GM21723 (cell line): Measurements from ENCODE around the gene FKBP8.

Source experiments
- ATAC-seq: cut with Tn5 transposase; IDR thresholded peaks from one replicate; pipeline ENCODE4 v1.9.1; 2021; ENCODE audit warnings: mild to moderate bottlenecking, moderate library complexity; ENCODE audit not compliant: unreplicated experiment

FKBP8 gene

DNA sequence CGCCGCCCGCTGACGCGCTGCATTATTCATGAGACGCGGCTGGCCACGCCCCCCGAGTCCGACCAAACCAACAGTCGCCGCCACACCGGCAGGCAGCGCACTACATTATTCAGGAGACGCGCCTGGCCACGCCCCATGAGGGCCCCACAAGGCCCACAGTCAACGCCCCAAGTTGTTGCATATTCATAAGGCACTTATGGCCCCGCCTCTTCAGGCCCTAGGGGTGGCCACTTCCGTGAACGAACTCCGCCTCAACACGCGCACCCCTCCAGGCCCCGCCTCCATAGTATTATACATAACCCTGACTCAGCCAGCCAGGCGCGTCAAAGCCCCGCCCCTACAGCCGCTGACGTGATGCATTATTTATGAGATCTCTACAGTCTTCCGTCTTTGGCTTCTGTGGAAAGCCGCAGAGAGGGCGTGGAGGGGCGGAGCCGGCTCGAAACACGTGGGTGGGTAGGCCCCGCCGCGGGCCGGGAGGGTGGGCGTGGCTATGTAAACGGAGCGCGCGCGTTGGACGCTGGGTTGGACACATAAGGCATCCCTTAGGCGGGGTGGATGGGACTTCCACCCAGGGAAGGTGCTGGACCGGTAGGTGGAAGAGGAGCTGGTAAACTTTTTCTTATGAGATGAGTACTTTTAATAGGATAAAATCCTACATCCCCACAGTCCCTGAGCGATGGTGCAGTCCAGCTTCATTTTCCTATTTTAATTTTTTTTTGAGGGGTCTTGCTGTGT, 21.1 kb downstream of the FKBP8 start:
- ATAC-seq: peak; percentile 86

DNA sequence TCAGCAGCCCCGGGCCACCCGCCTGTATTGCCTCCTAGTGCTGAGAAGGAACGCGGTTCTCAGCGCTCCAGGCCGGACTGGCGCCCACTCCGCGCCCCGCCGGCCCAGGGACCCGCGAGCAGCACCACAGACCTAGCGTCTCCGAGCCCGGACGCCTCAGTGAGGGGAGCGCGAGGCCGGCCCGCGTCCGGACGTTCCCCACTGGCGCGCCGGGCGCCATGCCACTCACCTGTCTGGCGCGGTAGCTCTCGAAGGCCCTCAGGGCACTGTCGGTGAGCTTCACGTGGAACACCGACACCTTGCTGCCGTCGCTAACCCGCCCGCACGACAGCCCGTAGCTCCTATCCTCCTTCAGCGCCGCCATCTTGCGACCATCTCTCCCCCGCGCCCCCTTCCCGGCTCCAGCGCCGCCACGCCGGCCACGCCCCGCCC, 21.7 kb downstream of the FKBP8 start, which contains the start of gene ELL:
ELL (minus strand) TSS at position 379 of the 432 bp plus-strand sequence; CDS start at position 364, 15 bp downstream.
- ATAC-seq: peak; percentile 3

GRCh38 chr19:18520848-18521691, 22.3 kb downstream of the FKBP8 start:
- ATAC-seq: no peak

DNA sequence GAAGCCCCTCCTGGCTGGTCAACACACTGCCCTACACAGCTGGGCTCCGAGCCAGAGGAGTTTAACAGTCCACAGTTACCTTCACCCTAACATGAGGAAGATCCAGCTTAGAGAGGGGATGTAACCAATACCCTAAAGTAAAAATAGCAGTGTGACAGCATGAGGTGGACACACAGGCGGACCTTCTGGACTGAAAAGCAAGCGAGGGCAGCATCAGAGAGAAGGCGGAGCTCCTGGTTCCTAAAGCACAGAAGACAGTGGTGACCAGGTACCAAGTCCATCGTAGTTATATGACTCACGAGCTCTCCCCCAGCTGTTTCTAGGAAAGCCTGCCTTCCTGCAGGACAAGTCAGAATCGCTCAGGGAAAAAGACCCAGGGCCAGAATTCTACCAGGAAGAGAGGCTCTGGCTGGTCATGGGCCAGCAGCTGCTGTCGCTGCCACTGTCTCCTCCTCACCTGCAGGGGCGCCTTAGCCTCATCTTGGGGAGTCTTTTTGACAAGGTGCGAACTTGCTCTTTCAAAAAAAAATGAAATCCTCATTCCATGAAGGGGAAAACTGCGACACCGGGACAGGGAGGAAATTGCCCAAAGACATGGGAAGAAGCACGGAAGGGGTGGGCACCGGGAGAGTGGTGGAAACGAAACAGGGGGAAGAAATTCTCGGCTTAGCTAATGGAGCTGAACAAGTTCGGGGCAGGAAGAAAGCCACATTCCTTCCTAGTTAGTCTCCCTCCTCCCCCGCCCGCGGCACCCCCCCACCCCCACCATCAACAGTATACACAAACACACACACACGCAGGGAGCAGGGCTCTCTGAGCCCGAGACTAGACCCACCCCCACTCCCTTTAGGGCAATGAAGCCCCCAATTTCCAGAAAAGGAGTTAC, 23.2 kb downstream of the FKBP8 start:
- ATAC-seq: no peak

- no peak for ATAC-seq
Observed at GRCh38 chr19:18518639-18519038, 24.7 kb downstream of the FKBP8 start.

DNA sequence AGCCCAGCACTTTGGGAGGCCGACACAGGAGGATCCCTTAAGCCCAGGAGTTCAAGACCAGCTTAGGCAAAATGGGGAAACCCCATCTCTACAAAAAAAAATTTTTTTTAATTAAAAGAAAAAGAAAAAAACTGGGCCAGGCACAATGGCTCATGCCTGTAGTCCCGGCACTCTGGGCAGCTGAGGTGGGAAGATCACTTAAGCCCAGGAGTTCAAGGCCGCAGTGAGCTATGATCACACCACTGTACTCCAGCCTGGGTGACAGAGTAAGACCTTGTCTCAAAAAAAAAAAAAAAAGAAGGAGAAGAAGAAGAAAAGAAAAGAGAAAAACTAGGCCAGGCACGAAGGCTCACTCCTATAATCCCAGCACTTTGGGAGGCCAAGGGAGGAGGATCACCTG, 25.8 kb downstream of the FKBP8 start:
- no peak for ATAC-seq

DNA sequence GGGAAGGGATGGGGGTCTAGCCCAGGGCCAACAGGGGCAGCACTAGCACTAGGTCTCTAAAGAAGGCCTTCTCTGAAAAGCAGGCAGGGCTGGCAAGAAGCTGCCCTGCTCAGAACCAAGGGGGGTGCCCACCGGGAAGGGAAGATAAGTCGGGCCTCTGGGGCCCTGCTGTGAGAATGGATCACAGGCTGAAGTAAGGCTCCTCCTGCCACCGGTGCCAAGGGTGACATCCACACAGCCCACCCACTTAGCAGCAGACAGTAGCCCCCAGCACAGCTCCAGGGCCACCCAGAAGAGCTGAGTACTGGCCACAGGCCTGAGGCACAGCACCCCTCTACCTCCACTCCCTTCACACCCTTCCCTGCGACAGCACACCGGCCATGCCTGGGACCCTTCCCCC, 27.4 kb downstream of the FKBP8 start:
- ATAC-seq: no peak

- ATAC-seq: no peak
Observed at GRCh38 chr19:18514800-18515682, 28.3 kb downstream of the FKBP8 start.

- no peak for ATAC-seq
Observed at GRCh38 chr19:18513868-18514267, 29.5 kb downstream of the FKBP8 start.

DNA sequence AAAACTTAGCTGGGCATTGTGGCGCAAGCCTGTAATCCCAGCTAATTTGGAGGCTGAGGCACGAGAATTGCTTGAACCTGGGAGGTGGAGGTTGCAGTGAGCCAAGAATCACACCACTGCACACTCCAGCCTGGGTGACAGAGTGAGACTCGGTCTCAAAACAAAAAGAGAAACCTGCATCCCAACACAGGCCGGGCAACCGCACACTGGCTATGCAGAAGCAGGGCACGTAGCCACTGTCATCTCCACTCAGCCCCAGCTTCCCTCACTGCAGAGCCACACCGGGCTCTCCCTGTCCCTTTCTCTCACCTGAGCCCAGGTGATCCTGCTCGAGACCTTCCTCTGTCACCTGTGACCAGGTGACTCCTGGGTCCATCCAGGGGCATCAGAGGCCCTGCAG, 33.2 kb downstream of the FKBP8 start:
- no peak for ATAC-seq

- ATAC-seq: no peak
Observed at GRCh38 chr19:18508585-18508984, 34.8 kb downstream of the FKBP8 start.

DNA sequence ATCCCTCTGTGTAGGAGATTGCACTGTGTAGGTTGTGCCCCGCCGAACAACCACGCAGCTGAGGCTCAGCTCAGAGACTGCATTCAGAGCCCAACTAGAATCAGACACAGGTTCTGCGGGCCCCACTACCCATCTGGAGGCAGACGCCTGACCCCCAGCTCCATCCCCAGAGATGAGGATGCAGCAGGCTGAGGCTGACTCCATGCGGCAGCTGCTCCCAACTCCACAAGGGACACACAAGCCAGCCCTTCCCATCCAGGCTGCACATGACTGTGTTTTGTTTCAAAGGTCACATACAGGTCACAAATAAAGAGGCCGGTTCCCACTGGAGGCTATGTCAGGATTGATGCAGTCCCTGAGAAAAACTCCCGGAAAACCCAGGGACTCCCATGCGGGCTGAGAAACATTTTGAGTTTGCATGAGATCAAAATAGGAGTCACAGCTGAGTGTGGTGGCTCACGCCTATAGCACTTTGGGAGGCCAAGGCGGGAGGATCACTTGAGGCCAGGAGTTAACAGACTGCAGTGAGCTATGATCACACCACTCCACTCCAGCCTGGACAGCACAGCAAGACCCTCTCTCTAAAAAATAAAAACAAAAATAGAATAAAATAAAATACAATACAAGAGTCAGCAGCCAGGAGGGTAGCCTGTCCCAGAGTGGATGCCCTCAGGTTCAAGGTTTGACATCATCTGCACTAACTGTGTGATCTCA, 35.5 kb downstream of the FKBP8 start:
- no peak for ATAC-seq

- ATAC-seq: no peak
Observed at GRCh38 chr19:18507021-18507726, 36.2 kb downstream of the FKBP8 start.

- no peak for ATAC-seq
Observed at GRCh38 chr19:18506101-18506930, 37.1 kb downstream of the FKBP8 start.

DNA sequence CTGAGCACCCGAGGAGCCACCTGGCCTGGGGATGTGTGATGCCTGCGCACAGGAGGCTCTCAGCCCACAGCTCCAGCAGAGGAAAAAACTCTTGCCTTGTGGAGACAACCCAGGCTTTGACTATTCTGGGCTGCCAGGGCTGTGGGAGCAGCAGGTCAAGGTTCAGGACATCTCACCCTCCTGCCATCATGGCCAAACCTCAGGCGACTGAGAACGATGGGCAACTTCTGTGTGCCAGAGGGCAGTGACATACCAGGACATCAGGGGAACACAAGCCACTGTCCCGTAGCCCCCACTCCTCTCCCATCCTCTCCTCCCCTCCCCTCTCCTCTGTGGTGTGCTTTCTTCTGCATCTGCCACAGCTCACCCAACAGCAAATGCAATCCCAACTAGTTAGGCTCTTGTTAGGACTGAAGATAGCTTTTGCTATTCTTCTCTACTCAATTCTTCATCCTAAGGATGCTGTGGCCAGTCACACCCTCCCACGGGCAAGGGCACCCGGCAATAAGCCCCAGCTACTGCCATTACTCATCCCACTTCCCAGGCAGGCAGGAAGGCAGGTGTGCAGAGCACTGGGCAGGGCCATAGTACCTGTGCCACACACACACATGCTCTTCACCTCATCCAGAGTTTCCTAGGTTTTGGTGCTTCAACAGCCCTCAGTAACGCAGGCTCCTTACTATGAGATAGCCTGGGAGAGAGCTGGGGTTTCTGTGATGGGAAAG, 38.3 kb downstream of the FKBP8 start:
- no peak for ATAC-seq

DNA sequence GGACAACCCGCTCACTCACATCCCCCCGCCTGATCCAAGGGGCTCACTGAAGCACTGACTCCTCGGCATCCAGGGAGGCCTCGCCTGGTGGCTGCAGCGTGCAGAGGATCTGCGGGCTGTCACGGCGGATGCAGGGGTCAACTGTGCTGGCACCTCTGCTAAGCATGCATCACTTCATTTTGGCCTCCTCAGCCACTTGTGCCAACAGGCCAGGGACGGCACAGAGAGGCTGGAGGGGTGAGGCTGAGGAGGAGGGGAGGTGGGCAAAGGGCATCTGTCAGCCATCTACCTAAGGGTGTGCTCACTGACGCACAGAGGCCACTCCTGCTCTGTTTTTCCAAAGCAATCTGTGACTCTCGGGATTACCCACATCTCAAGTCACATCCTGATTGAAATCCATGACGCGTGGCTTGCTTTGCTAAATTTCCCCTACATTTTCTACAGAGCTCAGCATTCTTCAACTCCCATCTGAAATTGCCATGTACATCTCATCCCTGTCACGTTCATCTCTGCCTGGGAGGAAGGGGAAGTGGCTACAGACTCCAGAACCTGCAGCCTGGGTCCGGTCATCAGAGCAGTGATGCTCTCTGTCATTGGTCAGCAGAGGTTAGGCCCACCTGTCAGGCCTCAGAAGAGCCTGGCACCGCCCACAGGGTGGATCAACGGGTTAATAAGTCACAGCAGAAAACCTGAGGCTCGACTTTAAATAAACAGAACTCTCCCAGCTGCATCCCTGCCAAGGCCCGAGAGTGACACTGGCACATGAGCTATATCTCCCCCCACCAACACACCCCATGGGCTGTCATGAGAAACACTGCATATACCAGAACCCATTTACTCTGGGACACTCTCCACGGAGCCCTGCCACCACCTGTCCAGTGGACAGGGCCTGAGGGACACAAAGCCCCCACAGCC, 39.1 kb downstream of the FKBP8 start:
- ATAC-seq: no peak
